HCT116 (cell line): ENCODE measurements around the gene PRR35. TPM values are rescaled to one million over a fixed set of nuclear protein-coding genes. Genes with fewer than 3 reads are reported as not detected.
A peak's percentile ranks its signal among the peaks of the same experiment; 100 is the strongest.

Experiments
- ATAC-seq: fragments of 200-7000 bp; cut with Tn5 transposase; 2 replicates; pipeline ENCODE4 v1.9.1; 2020; ENCODE audit warnings: mild to moderate bottlenecking, moderate library complexity
- BruUV-seq: library from RNA; stranded (reverse); fragments of 400-500 nt; replicated peaks from 2 replicates; lab custom pipeline; 2021; lab: Mats Ljungman, UMichigan
- CTCF ChIA-PET: fragments of 300-600 bp; sonication (Branson Sonifier 250); formaldehyde crosslinking; loops from one replicate; lab custom pipeline; 2021; ENCODE audit warnings: antibody characterized with exemption; lab: Charles Lee
- POLR2A ChIA-PET: fragments of 300-600, 350-600 bp; sonication (Branson Sonifier 250); formaldehyde crosslinking; loops from one replicate; lab custom pipeline; 2021; ENCODE audit warnings: antibody characterized with exemption; lab: Charles Lee
- RAD21 ChIA-PET, 2 experiments: fragments of 300-600 bp; sonication (Branson Sonifier 250); formaldehyde crosslinking; loops; one replicate each; lab custom pipeline; 2023; ENCODE audit warnings: low total read pairs in 2 of 2; ENCODE audit not compliant: uncharacterized antibody in 2 of 2, unreplicated experiment in 2 of 2, low non-redundant PET in 1 of 2; lab: Charles Lee
- DNase-seq: peaks from one replicate; pipeline ENCODE4 v3.0.0-alpha.2; 2010; ENCODE audit warnings: low read depth, low spot score
- H2AFZ ChIP-seq: fragments of 200-600 bp; shearing (Covaris generic), sonication (generic); 2 replicates; pipeline ENCODE4 v1.6.1; 2017; ENCODE audit warnings: low read depth, mixed run types, mixed read lengths, antibody characterized with exemption, low read length; ENCODE audit not compliant: poor library complexity, severe bottlenecking
- H3K27ac ChIP-seq: 2 replicates; pipeline ENCODE4 v1.5.1; 2012; ENCODE audit warnings: low read depth, low read length
- H3K27me3 ChIP-seq: fragments of 200-600 bp; sonication (generic); 2 replicates; pipeline ENCODE4 v1.6.1; 2016; ENCODE audit warnings: mixed run types, low read length, mixed read lengths; ENCODE audit not compliant: insufficient read depth
- H3K36me3 ChIP-seq, 2 experiments: fragments of 200-500 bp in 1 of 2; fragments of 200-600 bp in 1 of 2; sonication (Bioruptor generic) in 1 of 2; sonication (generic) in 1 of 2; 2 replicates each; pipeline versions ENCODE4 v1.5.1 to v1.6.1; 2014 to 2016; ENCODE audit warnings: low read length in 2 of 2, inconsistent platforms in 1 of 2, mixed read lengths in 1 of 2, mixed run types in 1 of 2; ENCODE audit not compliant: insufficient read depth in 2 of 2, control insufficient read depth in 1 of 2
- H3K4me1 ChIP-seq, 2 experiments: fragments of 200-600 bp in 1 of 2; sonication (generic) in 1 of 2; 2 replicates each; pipeline versions ENCODE4 v1.5.1 to v1.6.1; 2012 to 2017; ENCODE audit warnings: low read length in 2 of 2, inconsistent platforms in 1 of 2, mild to moderate bottlenecking in 1 of 2, mixed read lengths in 1 of 2, mixed run types in 1 of 2, moderate library complexity in 1 of 2; ENCODE audit not compliant: insufficient read depth in 2 of 2, control insufficient read depth in 1 of 2
- H3K4me2 ChIP-seq: fragments of 200-600 bp; sonication (generic); 2 replicates; pipeline ENCODE4 v1.6.1; 2017; ENCODE audit warnings: mixed run types, low read length, mixed read lengths
- H3K4me3 ChIP-seq, 2 experiments: fragments of 200-600 bp in 1 of 2; sonication (generic) in 1 of 2; replicated peaks in 1 of 2; 2 replicates each; pipeline ENCODE4 v1.5.1; 2011 to 2016; ENCODE audit warnings: low read length in 2 of 2, control low read depth in 1 of 2, low read depth in 1 of 2, mild to moderate bottlenecking in 1 of 2, mixed read lengths in 1 of 2, mixed run types in 1 of 2
- H3K79me2 ChIP-seq: fragments of 200-600 bp; sonication (generic); 2 replicates; pipeline ENCODE4 v1.6.1; 2017; ENCODE audit warnings: mild to moderate bottlenecking, mixed run types, low read length, moderate library complexity, mixed read lengths; ENCODE audit not compliant: insufficient read depth
- H3K9ac ChIP-seq: fragments of 200-600 bp; sonication (generic); 2 replicates; pipeline ENCODE4 v1.6.1; 2016; ENCODE audit warnings: low read length, mixed read lengths
- H3K9me2 ChIP-seq: fragments of 200-600 bp; sonication (generic), shearing (Covaris generic); 2 replicates; pipeline ENCODE4 v1.6.1; 2017; ENCODE audit warnings: mixed run types, mild to moderate bottlenecking, moderate library complexity; ENCODE audit not compliant: insufficient read depth
- H3K9me3 ChIP-seq, 2 experiments: fragments of 200-500 bp in 1 of 2; fragments of 200-600 bp in 1 of 2; sonication (Bioruptor generic) in 1 of 2; sonication (generic) in 1 of 2; 2 replicates each; pipeline ENCODE4 v1.6.1; 2014 to 2017; ENCODE audit warnings: low read length in 2 of 2, mixed read lengths in 2 of 2, inconsistent platforms in 1 of 2, low read depth in 1 of 2, mild to moderate bottlenecking in 1 of 2, mixed run types in 1 of 2, moderate library complexity in 1 of 2; ENCODE audit not compliant: control insufficient read depth in 1 of 2, insufficient read depth in 1 of 2
- H4K20me1 ChIP-seq: fragments of 200-600 bp; sonication (generic), shearing (Covaris generic); 2 replicates; pipeline ENCODE4 v1.6.1; 2017; ENCODE audit warnings: mixed run types, mild to moderate bottlenecking, moderate library complexity; ENCODE audit not compliant: insufficient read depth
- JUND ChIP-seq: IDR thresholded peaks from 2 replicates; pipeline ENCODE4 v1.6.1; 2012
- intact Hi-C: fragments of 100-400 bp; cut with micrococcal nuclease; formaldehyde crosslinking; loops from 2 replicates; pipeline ENCODE4 v1.10.0; 2022
- microRNA-seq: library from miRNA; unstranded; fragments of <30 nt; microRNA quantifications from one replicate; pipeline ENCODE4, GENCODE V29; 2016; ENCODE audit warnings: borderline number of aligned reads
- total RNA-seq: library from RNA; stranded (reverse); gene quantifications from one replicate; pipeline ENCODE4 v1.2.1, GENCODE V29; 2021; ENCODE audit not compliant: unreplicated experiment

The PRR35 gene
- total RNA-seq, 1 experiment from 2014 or later, result not detected

GRCh38 chr16:615122-615521 lies 54.9 kb downstream of the PRR35 start:
- Histone ChIP-seq H2AFZ (no peak overlapping the region), H3K27ac (no peak overlapping the region), H3K9me2 (no peaks in the 10 kb centered on the region), H3K4me2 (no peak overlapping the region), H3K4me1 (no peaks in the 10 kb centered on the region), H3K36me3 (no peaks in the 10 kb centered on the region), H3K9ac (no peak overlapping the region), H3K27me3 (no peaks in the 10 kb centered on the region), H3K4me3 (no peak overlapping the region), H3K9me3 (no peaks in the 10 kb centered on the region), H4K20me1 (no peaks in the 10 kb centered on the region), H3K79me2 (peaks cover 6% of the 10 kb centered on the region; the same call in 1 of the 2 replicates)
- POLR2A ChIA-PET, result no interaction called here
- no peak for TF ChIP-seq JUND
- RAD21 ChIA-PET, result no interaction called here
- ATAC-seq, result no peak
- intact Hi-C loops, result no loop called here
- BruUV-seq, result no TSS peak
- CTCF ChIA-PET, result no interaction called here
- no peak for DNase-seq

Small RNA genes within 50 kb of the gene (microRNA-seq; reads per million reads assigned to microRNA genes)
- 39.9 reads per million, percentile 51 among the genes with 10 or more reads in this experiment for gene MIR3176
- not detected for gene MIR5587

Other genes with a start within 250 kb of the PRR35 start
- gene AXIN1, start 207.7 kb upstream of the PRR35 start, total RNA-seq, result 20.2 TPM
- gene MRPL28, start 189.9 kb upstream of the PRR35 start, total RNA-seq, result 61.4 TPM
- 35.4 TPM for gene PGAP6, start 178.4 kb upstream of the PRR35 start, total RNA-seq
- gene NME4, start 163.2 kb upstream of the PRR35 start, total RNA-seq, result 68.2 TPM
- gene DECR2, start 158.5 kb upstream of the PRR35 start, total RNA-seq, result 17.1 TPM
- gene RAB11FIP3, start 134.7 kb upstream of the PRR35 start, total RNA-seq, result 12.8 TPM
- gene CAPN15, start 32.7 kb upstream of the PRR35 start, total RNA-seq, result 39.0 TPM
- 0.22 TPM for gene NHLRC4, start 6.6 kb downstream of the PRR35 start, total RNA-seq
- gene PIGQ, start 9.6 kb downstream of the PRR35 start, total RNA-seq, result 21.0 TPM
- 14.1 TPM for gene RAB40C, start 29.7 kb downstream of the PRR35 start, total RNA-seq
- 0.47 TPM for gene WFIKKN1, start 70.6 kb downstream of the PRR35 start, total RNA-seq
- gene METTL26, start 75.9 kb downstream of the PRR35 start, total RNA-seq, result 85.7 TPM
- 34.9 TPM for gene MCRIP2, start 81.4 kb downstream of the PRR35 start, total RNA-seq
- 73.7 TPM for gene WDR90, start 89.0 kb downstream of the PRR35 start, total RNA-seq
- gene RHOT2, start 107.7 kb downstream of the PRR35 start, total RNA-seq, result 98.5 TPM
- 12.7 TPM for gene RHBDL1, start 115.3 kb downstream of the PRR35 start, total RNA-seq
- 111 TPM for gene STUB1, start 120.0 kb downstream of the PRR35 start, total RNA-seq
- gene JMJD8, start 123.9 kb downstream of the PRR35 start, total RNA-seq, result 121 TPM
- gene WDR24, start 130.0 kb downstream of the PRR35 start, total RNA-seq, result 15.5 TPM
- gene FBXL16, start 145.4 kb downstream of the PRR35 start, total RNA-seq, result 49.7 TPM
- gene METRN, start 154.7 kb downstream of the PRR35 start, total RNA-seq, result 193 TPM
- 65.4 TPM for gene ANTKMT, start 160.8 kb downstream of the PRR35 start, total RNA-seq
- gene CCDC78, start 166.0 kb downstream of the PRR35 start, total RNA-seq, result 22.9 TPM
- gene HAGHL, start 166.7 kb downstream of the PRR35 start, total RNA-seq, result 74.8 TPM
- 32.8 TPM for gene CIAO3, start 180.6 kb downstream of the PRR35 start, total RNA-seq
- 40.9 TPM for gene MSLN, start 200.3 kb downstream of the PRR35 start, total RNA-seq
- 59.9 TPM for gene RPUSD1, start 228.0 kb downstream of the PRR35 start, total RNA-seq
- 145 TPM for gene CHTF18, start 228.2 kb downstream of the PRR35 start, total RNA-seq
- gene GNG13, start 240.3 kb downstream of the PRR35 start, total RNA-seq, result not detected